SK-N-SH (cell line): Measurements from ENCODE around the gene MYCL. TPM values are rescaled to one million over a fixed set of nuclear protein-coding genes. Genes with fewer than 3 reads are reported as not detected.

Experiments
- CTCF ChIA-PET: fragments of 300-600, 350-600 bp; formaldehyde crosslinking; extraction: SDS; loops from one replicate; lab custom pipeline; 2021; lab: Yijun Ruan, JAX
- POLR2A ChIA-PET: fragments of 350-600 bp; sonication (Branson Sonifier 250); formaldehyde crosslinking; extraction: SDS; loops from one replicate; lab custom pipeline; 2020; ENCODE audit warnings: antibody characterized with exemption, inconsistent platforms; lab: Yijun Ruan, JAX
- DNase-seq: peaks from one replicate; pipeline ENCODE4 v3.0.0; 2012
- H2AFZ ChIP-seq: fragments of 200-600 bp; sonication (generic); 2 replicates; pipeline ENCODE4 v1.8.1; 2016; ENCODE audit warnings: antibody characterized with exemption, mild to moderate bottlenecking, low read depth
- H3F3A ChIP-seq: fragments of 200-600 bp; sonication (generic); replicated peaks from 2 replicates; pipeline ENCODE3; 2016; ENCODE audit warnings: antibody characterized with exemption, mild to moderate bottlenecking; ENCODE audit not compliant: insufficient read depth
- H3K27ac ChIP-seq, 2 experiments: fragments of 200-500 bp in 1 of 2; fragments of 200-600 bp in 1 of 2; sonication (Bioruptor generic) in 1 of 2; sonication (generic), shearing (Covaris generic) in 1 of 2; 2 replicates each; pipeline versions ENCODE4 v1.5.1 to v1.6.1; 2014 to 2016; ENCODE audit warnings: low read depth in 2 of 2, inconsistent platforms in 1 of 2, low read length in 1 of 2, mild to moderate bottlenecking in 1 of 2, mixed read lengths in 1 of 2
- H3K27me3 ChIP-seq: fragments of 200-600 bp; sonication (generic), shearing (Covaris generic); 2 replicates; pipeline ENCODE4 v1.6.1; 2016; ENCODE audit warnings: mixed run types; ENCODE audit not compliant: insufficient read depth
- H3K36me3 ChIP-seq, 2 experiments: fragments of 200-500 bp in 1 of 2; fragments of 200-600 bp in 1 of 2; sonication (Bioruptor generic) in 1 of 2; sonication (generic) in 1 of 2; replicated peaks in 1 of 2; 2 replicates each; pipeline versions ENCODE3 to v1.5.1; 2014 to 2016; ENCODE audit warnings: low read length in 1 of 2, mild to moderate bottlenecking in 1 of 2; ENCODE audit not compliant: insufficient read depth in 2 of 2, control insufficient read depth in 1 of 2
- H3K4me1 ChIP-seq, 2 experiments: fragments of 200-500 bp in 1 of 2; fragments of 200-600 bp in 1 of 2; sonication (Bioruptor generic) in 1 of 2; sonication (generic), shearing (Covaris generic) in 1 of 2; 2 replicates each; pipeline versions ENCODE4 v1.5.1 to v1.6.1; 2014 to 2016; ENCODE audit warnings: low read depth in 1 of 2, low read length in 1 of 2, mixed run types in 1 of 2; ENCODE audit not compliant: insufficient read depth in 2 of 2, control insufficient read depth in 1 of 2
- H3K4me2 ChIP-seq: fragments of 200-600 bp; sonication (generic), shearing (Covaris generic); 2 replicates; pipeline ENCODE4 v1.6.1; 2017; ENCODE audit warnings: mixed run types
- H3K4me3 ChIP-seq, 2 experiments: fragments of 200-500 bp in 1 of 2; fragments of 200-600 bp in 1 of 2; sonication (Bioruptor generic) in 1 of 2; sonication (generic), shearing (Covaris generic) in 1 of 2; 2 replicates each; pipeline versions ENCODE4 v1.5.1 to v1.8.1; 2014 to 2016; ENCODE audit warnings: low read depth in 2 of 2, inconsistent platforms in 1 of 2, low read length in 1 of 2, mild to moderate bottlenecking in 1 of 2, mixed read lengths in 1 of 2, moderate library complexity in 1 of 2
- H3K79me2 ChIP-seq: fragments of 200-600 bp; sonication (generic); 2 replicates; pipeline ENCODE4 v1.8.1; 2017; ENCODE audit warnings: mild to moderate bottlenecking; ENCODE audit not compliant: insufficient read depth
- H3K9ac ChIP-seq: fragments of 200-600 bp; sonication (generic); 2 replicates; pipeline ENCODE4 v1.6.1; 2017; ENCODE audit warnings: mixed run types
- H3K9me2 ChIP-seq: fragments of 200-600 bp; sonication (generic); 2 replicates; pipeline ENCODE4 v1.6.1; 2017; ENCODE audit warnings: mixed run types
- H3K9me3 ChIP-seq: fragments of 200-600 bp; sonication (generic); 2 replicates; pipeline ENCODE4 v1.6.1; 2017; ENCODE audit warnings: mixed run types, mild to moderate bottlenecking, moderate library complexity
- H4K20me1 ChIP-seq: fragments of 200-600 bp; sonication (generic); 2 replicates; pipeline ENCODE4 v1.6.1; 2017; ENCODE audit warnings: mild to moderate bottlenecking, mixed run types; ENCODE audit not compliant: insufficient read depth
- ELF1 ChIP-seq: IDR thresholded peaks from 2 replicates; pipeline ENCODE4 v1.4.0; 2012
- EP300 ChIP-seq, 2 experiments: IDR thresholded peaks; 2 replicates each; pipeline versions ENCODE4 v1.4.0 to v1.6.1; 2012; ENCODE audit warnings: borderline replicate concordance in 1 of 2, low read depth in 1 of 2, low read length in 1 of 2
- EZH2phosphoT487 ChIP-seq: fragments of 200-600 bp; sonication (generic); IDR thresholded peaks from 2 replicates; pipeline ENCODE4 v1.6.1; 2017; ENCODE audit warnings: low read depth, mixed run types, mild to moderate bottlenecking, antibody characterized with exemption, moderate library complexity, borderline replicate concordance
- FOSL2 ChIP-seq: IDR thresholded peaks from 2 replicates; pipeline ENCODE4 v1.4.0; 2012; ENCODE audit warnings: low read depth, mild to moderate bottlenecking, moderate library complexity, borderline replicate concordance
- FOXJ3 ChIP-seq: sonication (generic); formaldehyde crosslinking; IDR thresholded peaks from 2 replicates; pipeline ENCODE4 v1.5.1; 2020; ENCODE audit warnings: mild to moderate bottlenecking, missing genetic modification reagents
- FOXM1 ChIP-seq: IDR thresholded peaks from 2 replicates; pipeline ENCODE4 v1.4.0; 2012; ENCODE audit warnings: low read depth, mild to moderate bottlenecking
- GABPA ChIP-seq: IDR thresholded peaks from 2 replicates; pipeline ENCODE4 v1.4.0; 2012; ENCODE audit warnings: low read depth, mild to moderate bottlenecking
- JUND ChIP-seq: IDR thresholded peaks from 2 replicates; pipeline ENCODE4 v1.4.0; 2012
- MEF2A ChIP-seq: IDR thresholded peaks from 2 replicates; pipeline ENCODE4 v1.4.0; 2012; ENCODE audit warnings: low read depth, borderline replicate concordance
- MXI1 ChIP-seq: IDR thresholded peaks from 2 replicates; pipeline ENCODE4 v1.6.1; 2012; ENCODE audit warnings: mild to moderate bottlenecking, low read depth, low read length, improper control_type of control experiment
- RAD21 ChIP-seq: IDR thresholded peaks from 2 replicates; pipeline ENCODE4 v1.6.1; 2012; ENCODE audit warnings: mild to moderate bottlenecking, low read length
- RCOR1 ChIP-seq: fragments of 150-350 bp; IDR thresholded peaks from 2 replicates; pipeline ENCODE4 v1.6.1; 2017; ENCODE audit warnings: antibody characterized with exemption, low read length
- RXRA ChIP-seq: IDR thresholded peaks from 2 replicates; pipeline ENCODE4 v1.4.0; 2012; ENCODE audit warnings: low read depth, mild to moderate bottlenecking, borderline replicate concordance
- SMC3 ChIP-seq: IDR thresholded peaks from 2 replicates; pipeline ENCODE4 v1.6.1; 2012; ENCODE audit warnings: low read depth, low read length, improper control_type of control experiment
- TCF12 ChIP-seq: IDR thresholded peaks from 2 replicates; pipeline ENCODE4 v1.4.0; 2012
- WGBS: methylation state at CpG from one replicate; pipeline ENCODE4 v1.1.6; 2017; ENCODE audit warnings: low lambda C conversion rate; 5-methylcytosine and 5-hydroxymethylcytosine counted together
- polyA plus RNA-seq, 3 experiments: library from polyadenylated mRNA; depleted of rRNA; stranded (reverse); fragments of >200 nt; gene quantifications; 2 replicates each; pipeline ENCODE4 v1.2.3, GENCODE V29; 2012
- TF ChIP-seq, protein P1 (sequence below): fragments of 150-350 bp; IDR thresholded peaks from 2 replicates; pipeline ENCODE4 v1.6.1; 2016; ENCODE audit warnings: mild to moderate bottlenecking, low read depth, low read length
- TF ChIP-seq, protein P2 (sequence below): IDR thresholded peaks from 2 replicates; pipeline ENCODE4 v1.6.1; 2012; ENCODE audit warnings: mild to moderate bottlenecking, low read depth, low read length, moderate library complexity
- TF ChIP-seq, protein P3 (sequence below): IDR thresholded peaks from 2 replicates; pipeline ENCODE4 v1.4.0; 2012; ENCODE audit warnings: low read depth, borderline replicate concordance
- TF ChIP-seq, protein P4 (sequence below): IDR thresholded peaks from 2 replicates; pipeline ENCODE4 v1.4.0; 2012; ENCODE audit warnings: low read depth, borderline replicate concordance
- TF ChIP-seq, protein P5 (sequence below): IDR thresholded peaks from 2 replicates; pipeline ENCODE4 v1.4.0; 2012; ENCODE audit warnings: low read depth

MYCL gene
- polyA plus RNA-seq, 1 of the 3 experiments (the other 2 are of a cell fraction), result 0.48 TPM

DNA sequence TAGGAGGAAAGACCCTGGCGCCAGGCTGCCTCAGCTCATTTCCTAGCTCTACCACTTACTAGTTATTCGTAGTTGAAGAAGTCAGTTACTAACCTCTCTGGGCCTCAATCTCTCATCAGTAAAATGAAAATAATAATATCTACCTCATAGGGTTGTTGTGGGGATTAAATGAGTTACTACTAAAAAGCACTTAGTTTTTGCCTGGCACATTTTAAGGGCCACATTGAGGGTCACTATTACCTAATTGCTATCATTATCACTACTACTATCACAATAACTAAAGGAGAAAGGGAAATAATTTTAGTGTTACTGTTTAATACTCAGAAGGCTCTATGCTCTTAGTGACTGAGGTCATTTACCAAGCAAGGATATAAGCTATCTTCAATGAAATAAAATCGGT, 43.4 kb downstream of the MYCL start:
- Histone ChIP-seq H3K9me3 (no peaks in the 10 kb centered on the region), H2AFZ (no peak overlapping the region), H3K79me2 (peaks cover 58% of the 10 kb centered on the region), H3K36me3 (peaks cover 15 to 19% of the 10 kb centered on the region in 2 experiments), H3K4me1 (no peaks in the 10 kb centered on the region), H3K27ac (no peak overlapping the region), H3K9ac (no peak overlapping the region), H3K27me3 (no peaks in the 10 kb centered on the region), H3K4me2 (no peak overlapping the region), H4K20me1 (peaks cover 12% of the 10 kb centered on the region), H3F3A (peaks cover 3% of the 10 kb centered on the region), H3K9me2 (no peaks in the 10 kb centered on the region), H3K4me3 (no peak overlapping the region)
- CTCF ChIA-PET, result interaction anchor here (3.4 kb wide), 1 partner anchor 44 kb away, joined by 19 read pairs; the partner anchor contains the start of gene MYCL
- TF ChIP-seq RXRA (no peak), MXI1 (no peak), FOSL2 (no peak), EP300 (IDR thresholded peaks at IDR 0.05; ENCODE audit: borderline replicate concordance in 1 of 2, low read depth in 1 of 2, low read length in 1 of 2) (no peak), FOXM1 (no peak), FOXJ3 (CRISPR knock-in tag) (no peak), ELF1 (no peak), RCOR1 (no peak), TCF12 (no peak), EZH2phosphoT487 (no peak), MEF2A (no peak), SMC3 (no peak), GABPA (no peak), JUND (no peak), RAD21 (no peak)
- TF ChIP-seq, protein P1, sequence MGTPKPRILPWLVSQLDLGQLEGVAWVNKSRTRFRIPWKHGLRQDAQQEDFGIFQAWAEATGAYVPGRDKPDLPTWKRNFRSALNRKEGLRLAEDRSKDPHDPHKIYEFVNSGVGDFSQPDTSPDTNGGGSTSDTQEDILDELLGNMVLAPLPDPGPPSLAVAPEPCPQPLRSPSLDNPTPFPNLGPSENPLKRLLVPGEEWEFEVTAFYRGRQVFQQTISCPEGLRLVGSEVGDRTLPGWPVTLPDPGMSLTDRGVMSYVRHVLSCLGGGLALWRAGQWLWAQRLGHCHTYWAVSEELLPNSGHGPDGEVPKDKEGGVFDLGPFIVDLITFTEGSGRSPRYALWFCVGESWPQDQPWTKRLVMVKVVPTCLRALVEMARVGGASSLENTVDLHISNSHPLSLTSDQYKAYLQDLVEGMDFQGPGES, result no peak
- TF ChIP-seq, protein P2, sequence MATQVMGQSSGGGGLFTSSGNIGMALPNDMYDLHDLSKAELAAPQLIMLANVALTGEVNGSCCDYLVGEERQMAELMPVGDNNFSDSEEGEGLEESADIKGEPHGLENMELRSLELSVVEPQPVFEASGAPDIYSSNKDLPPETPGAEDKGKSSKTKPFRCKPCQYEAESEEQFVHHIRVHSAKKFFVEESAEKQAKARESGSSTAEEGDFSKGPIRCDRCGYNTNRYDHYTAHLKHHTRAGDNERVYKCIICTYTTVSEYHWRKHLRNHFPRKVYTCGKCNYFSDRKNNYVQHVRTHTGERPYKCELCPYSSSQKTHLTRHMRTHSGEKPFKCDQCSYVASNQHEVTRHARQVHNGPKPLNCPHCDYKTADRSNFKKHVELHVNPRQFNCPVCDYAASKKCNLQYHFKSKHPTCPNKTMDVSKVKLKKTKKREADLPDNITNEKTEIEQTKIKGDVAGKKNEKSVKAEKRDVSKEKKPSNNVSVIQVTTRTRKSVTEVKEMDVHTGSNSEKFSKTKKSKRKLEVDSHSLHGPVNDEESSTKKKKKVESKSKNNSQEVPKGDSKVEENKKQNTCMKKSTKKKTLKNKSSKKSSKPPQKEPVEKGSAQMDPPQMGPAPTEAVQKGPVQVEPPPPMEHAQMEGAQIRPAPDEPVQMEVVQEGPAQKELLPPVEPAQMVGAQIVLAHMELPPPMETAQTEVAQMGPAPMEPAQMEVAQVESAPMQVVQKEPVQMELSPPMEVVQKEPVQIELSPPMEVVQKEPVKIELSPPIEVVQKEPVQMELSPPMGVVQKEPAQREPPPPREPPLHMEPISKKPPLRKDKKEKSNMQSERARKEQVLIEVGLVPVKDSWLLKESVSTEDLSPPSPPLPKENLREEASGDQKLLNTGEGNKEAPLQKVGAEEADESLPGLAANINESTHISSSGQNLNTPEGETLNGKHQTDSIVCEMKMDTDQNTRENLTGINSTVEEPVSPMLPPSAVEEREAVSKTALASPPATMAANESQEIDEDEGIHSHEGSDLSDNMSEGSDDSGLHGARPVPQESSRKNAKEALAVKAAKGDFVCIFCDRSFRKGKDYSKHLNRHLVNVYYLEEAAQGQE, result no peak
- TF ChIP-seq, protein P3, sequence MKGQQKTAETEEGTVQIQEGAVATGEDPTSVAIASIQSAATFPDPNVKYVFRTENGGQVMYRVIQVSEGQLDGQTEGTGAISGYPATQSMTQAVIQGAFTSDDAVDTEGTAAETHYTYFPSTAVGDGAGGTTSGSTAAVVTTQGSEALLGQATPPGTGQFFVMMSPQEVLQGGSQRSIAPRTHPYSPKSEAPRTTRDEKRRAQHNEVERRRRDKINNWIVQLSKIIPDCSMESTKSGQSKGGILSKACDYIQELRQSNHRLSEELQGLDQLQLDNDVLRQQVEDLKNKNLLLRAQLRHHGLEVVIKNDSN, result no peak
- TF ChIP-seq, protein P4, sequence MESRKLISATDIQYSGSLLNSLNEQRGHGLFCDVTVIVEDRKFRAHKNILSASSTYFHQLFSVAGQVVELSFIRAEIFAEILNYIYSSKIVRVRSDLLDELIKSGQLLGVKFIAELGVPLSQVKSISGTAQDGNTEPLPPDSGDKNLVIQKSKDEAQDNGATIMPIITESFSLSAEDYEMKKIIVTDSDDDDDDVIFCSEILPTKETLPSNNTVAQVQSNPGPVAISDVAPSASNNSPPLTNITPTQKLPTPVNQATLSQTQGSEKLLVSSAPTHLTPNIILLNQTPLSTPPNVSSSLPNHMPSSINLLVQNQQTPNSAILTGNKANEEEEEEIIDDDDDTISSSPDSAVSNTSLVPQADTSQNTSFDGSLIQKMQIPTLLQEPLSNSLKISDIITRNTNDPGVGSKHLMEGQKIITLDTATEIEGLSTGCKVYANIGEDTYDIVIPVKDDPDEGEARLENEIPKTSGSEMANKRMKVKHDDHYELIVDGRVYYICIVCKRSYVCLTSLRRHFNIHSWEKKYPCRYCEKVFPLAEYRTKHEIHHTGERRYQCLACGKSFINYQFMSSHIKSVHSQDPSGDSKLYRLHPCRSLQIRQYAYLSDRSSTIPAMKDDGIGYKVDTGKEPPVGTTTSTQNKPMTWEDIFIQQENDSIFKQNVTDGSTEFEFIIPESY, result no peak
- TF ChIP-seq, protein P5, sequence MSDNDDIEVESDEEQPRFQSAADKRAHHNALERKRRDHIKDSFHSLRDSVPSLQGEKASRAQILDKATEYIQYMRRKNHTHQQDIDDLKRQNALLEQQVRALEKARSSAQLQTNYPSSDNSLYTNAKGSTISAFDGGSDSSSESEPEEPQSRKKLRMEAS, result no peak
- POLR2A ChIA-PET, result no interaction called here
- DNase-seq, result no peak
- WGBS, result 84% methylated on average over 3 of the region's 3 CpGs
